ENCODE results near the gene ZNF425. TPM values are rescaled to one million over a fixed set of nuclear protein-coding genes. Genes with fewer than 3 reads are reported as not detected.
A peak's percentile ranks its signal among the peaks of the same experiment; 100 is the strongest.

Gene ZNF425
- total RNA-seq, 2 experiments from 2014 or later = 0.22 to 0.29 TPM

DNA sequence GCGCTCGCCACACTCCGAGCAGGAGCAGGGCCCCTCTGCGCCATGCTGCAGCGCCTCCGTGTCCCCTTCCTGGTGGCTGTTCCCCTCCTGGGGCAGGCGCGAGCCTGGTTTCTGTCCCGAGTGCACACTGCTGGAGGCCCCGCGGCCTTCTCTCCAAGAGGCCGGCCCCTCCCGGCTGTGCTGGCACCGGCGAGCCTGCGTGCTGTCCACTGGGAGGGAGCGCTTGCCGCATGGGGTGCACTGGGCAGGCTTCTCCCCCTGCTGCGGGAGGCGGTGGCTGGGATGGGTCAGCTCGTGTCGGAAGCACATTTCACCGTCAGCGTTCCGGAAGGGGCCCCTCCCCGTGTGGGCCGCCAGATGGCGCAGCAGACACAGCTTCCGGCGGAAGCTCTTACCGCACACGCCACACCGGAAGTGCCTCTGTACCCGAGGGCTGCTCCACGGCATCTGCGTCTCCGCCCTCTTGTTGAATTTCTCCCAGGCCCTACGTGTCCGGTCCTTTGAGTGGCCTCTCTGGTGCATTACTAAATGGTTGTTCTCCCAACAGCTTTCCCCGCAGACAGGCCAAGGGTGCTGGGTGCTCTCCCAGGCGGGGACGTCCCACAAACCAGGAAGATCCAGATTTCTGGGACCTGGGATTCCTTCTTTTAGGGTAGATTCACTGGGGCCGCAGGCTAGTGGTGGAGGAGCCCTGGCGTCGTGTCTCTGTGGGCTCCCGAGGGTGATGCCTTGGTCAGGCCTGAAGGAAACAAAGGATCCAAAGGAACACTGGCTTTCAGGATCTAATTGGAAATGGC is 54.3 kb downstream of the ZNF425 start:
- ChIA-PET CTCF (interaction anchor here (1.5 to 3.7 kb wide), 3 partner anchors 64 to 75 kb away, joined by 6 to 11 read pairs (median 10); partner anchors contain the start of gene ZNF398), POLR2A (interaction anchor here (2.0 kb wide), 1 partner anchor 45 kb away, joined by 7 read pairs; no protein-coding TSS in a partner anchor)
- intact Hi-C loops (cut with micrococcal nuclease) = no loop called here
- peaks cover 2% of the 10 kb centered on the region for H3K4me1 Mint-ChIP-seq (ENCODE audit: low read depth)
- peak overlapping the region; percentile 75 for H3K27ac Mint-ChIP-seq
- no peaks in the 10 kb centered on the region for H3K27me3 Mint-ChIP-seq
- no peaks in the 10 kb centered on the region for H3K9me3 Mint-ChIP-seq
- ATAC-seq = peak; percentile 88
- peaks cover 26% of the 10 kb centered on the region for H3K36me3 Mint-ChIP-seq (ENCODE audit: low read depth)
- peak overlapping the region; percentile 52 for H3K4me3 Mint-ChIP-seq
- TF ChIP-seq, protein P1, sequence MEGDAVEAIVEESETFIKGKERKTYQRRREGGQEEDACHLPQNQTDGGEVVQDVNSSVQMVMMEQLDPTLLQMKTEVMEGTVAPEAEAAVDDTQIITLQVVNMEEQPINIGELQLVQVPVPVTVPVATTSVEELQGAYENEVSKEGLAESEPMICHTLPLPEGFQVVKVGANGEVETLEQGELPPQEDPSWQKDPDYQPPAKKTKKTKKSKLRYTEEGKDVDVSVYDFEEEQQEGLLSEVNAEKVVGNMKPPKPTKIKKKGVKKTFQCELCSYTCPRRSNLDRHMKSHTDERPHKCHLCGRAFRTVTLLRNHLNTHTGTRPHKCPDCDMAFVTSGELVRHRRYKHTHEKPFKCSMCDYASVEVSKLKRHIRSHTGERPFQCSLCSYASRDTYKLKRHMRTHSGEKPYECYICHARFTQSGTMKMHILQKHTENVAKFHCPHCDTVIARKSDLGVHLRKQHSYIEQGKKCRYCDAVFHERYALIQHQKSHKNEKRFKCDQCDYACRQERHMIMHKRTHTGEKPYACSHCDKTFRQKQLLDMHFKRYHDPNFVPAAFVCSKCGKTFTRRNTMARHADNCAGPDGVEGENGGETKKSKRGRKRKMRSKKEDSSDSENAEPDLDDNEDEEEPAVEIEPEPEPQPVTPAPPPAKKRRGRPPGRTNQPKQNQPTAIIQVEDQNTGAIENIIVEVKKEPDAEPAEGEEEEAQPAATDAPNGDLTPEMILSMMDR (IDR thresholded peaks at IDR 0.05) = no peak
- peak; percentile 63 for DNase-seq

DNA sequence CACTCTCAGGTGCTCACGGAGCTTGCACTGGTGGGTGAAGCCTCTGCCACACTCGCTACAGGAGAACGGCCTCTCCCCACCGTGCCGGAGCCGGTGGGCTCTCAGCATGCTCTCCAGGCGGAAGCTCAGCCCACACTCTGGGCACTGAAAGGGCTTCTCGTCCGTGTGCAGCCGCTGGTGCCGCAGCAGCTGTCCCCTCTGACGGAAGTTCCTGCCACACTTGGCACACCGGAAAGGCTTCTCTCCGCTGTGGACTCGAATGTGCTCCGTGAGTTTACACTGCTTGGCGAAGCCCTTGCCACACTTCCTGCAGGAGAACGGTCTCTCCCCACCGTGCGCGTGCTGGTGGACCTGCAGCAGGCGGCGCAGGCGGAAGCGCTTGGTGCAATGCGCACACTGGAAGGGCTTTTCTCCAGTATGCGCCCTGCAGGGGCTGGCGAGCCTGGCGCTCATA is 54.9 kb downstream of the ZNF425 start:
- TF ChIP-seq, protein P1 (IDR thresholded peaks at IDR 0.05) = no peak
- Mint-ChIP-seq H3K4me1 (ENCODE audit: low read depth) (peaks cover 2% of the 10 kb centered on the region), H3K9me3 (no peaks in the 10 kb centered on the region), H3K4me3 (no peak overlapping the region), H3K27me3 (no peaks in the 10 kb centered on the region), H3K27ac (no peak overlapping the region), H3K36me3 (ENCODE audit: low read depth) (peaks cover 24% of the 10 kb centered on the region)
- no peak for DNase-seq
- CTCF ChIA-PET = interaction anchor here (1.3 to 3.7 kb wide), 4 partner anchors 64 to 76 kb away, joined by 4 to 11 read pairs (median 8); partner anchors contain the start of gene ZNF398
- POLR2A ChIA-PET = interaction anchor here (2.0 kb wide), 1 partner anchor 44 kb away, joined by 7 read pairs; no protein-coding TSS in a partner anchor
- no peak for ATAC-seq
- intact Hi-C loops (cut with micrococcal nuclease) = no loop called here

DNA sequence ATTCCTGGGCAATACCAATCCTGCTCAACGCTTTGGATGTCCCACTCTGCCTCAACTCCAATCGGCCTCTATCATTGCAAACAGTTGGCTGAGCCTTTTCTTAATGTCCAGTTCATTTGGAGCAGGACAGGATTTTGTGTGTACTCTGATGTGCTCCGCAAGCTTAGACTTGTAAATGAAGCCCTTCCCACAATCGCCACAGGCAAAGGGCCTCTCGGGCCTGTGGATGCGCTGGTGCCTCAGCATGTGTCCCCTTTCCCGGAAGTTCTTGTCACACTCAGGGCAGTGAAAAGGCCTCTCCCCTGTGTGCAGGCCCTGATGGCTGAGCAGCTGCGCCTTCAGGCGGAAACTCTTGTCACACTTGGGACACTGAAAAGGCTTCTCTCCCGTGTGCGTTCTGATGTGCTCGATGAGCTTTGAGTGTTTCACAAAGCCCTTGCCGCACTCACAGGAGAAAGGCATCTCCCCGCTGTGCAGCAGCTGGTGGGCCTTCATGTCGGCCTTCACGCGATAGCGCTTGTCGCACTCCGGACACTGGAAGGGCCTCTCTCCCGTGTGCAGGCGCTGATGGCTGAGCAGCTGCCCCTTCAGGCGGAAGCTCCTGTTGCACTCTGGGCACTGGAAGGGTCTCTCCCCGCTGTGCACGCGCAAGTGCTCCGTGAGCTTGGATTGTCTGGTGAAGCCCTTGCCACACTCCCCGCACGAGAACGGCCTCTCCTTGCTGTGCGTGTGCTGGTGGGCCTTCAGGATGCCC is 55.6 kb downstream of the ZNF425 start:
- Mint-ChIP-seq H3K27me3 (no peaks in the 10 kb centered on the region), H3K27ac (no peak overlapping the region), H3K4me3 (no peak overlapping the region), H3K36me3 (ENCODE audit: low read depth) (peaks cover 24% of the 10 kb centered on the region), H3K4me1 (ENCODE audit: low read depth) (peaks cover 4% of the 10 kb centered on the region), H3K9me3 (no peaks in the 10 kb centered on the region)
- ChIA-PET POLR2A (interaction anchor here (2.0 kb wide), 1 partner anchor 44 kb away, joined by 7 read pairs; no protein-coding TSS in a partner anchor), CTCF (interaction anchor here (1.3 to 3.7 kb wide), 2 partner anchors 63 to 65 kb away, joined by 4 to 10 read pairs; no protein-coding TSS in a partner anchor)
- ATAC-seq = no peak
- no peak for DNase-seq
- TF ChIP-seq, protein P1 (IDR thresholded peaks at IDR 0.05) = no peak
- intact Hi-C loops (cut with micrococcal nuclease) = no loop called here

DNA sequence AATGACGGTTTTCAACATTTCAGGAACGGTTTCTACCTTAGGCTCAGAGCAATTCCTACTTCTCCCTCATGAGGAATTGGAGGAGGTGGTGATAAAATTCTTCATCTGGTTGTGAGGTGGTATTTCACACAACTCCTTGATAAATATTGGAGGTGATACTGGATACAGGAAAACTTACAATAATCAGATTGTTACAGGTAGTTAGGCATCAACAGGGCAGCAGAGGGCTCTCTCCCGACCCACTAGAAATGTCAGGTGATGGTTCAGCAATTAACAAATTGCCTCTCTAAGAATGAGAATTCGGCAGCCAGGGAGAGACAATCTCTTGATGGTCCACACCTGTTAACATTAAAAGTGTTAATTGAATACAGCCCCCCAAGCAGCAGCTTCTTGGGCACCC is 58.3 kb downstream of the ZNF425 start:
- peaks cover 19% of the 10 kb centered on the region for H3K36me3 Mint-ChIP-seq (ENCODE audit: low read depth)
- H3K4me3 Mint-ChIP-seq = no peak overlapping the region
- ChIA-PET CTCF (interaction anchor here (0.9 kb wide), 1 partner anchor 20 kb away, joined by 3 read pairs; no protein-coding TSS in a partner anchor), POLR2A (no interaction called here)
- DNase-seq (peak; percentile 36), ATAC-seq (no peak)
- TF ChIP-seq, protein P1 (IDR thresholded peaks at IDR 0.05) = no peak
- no peaks in the 10 kb centered on the region for H3K9me3 Mint-ChIP-seq
- intact Hi-C loops (cut with micrococcal nuclease) = loop anchor here (5.0 kb wide), 2 partner anchors 41 to 61 kb away; partner anchors contain the start of gene PDIA4
- H3K4me1 Mint-ChIP-seq (ENCODE audit: low read depth) = peaks cover 5% of the 10 kb centered on the region
- H3K27ac Mint-ChIP-seq = no peak overlapping the region
- H3K27me3 Mint-ChIP-seq = no peaks in the 10 kb centered on the region
